AG09309 (cell line): ENCODE data around the gene WBP4.
"Not testable (repeated sequence)": the region's sequence is repeated elsewhere in the genome, so short reads cannot be mapped to it uniquely, and the experiment has no call there.

Source experiments
- DNase-seq: peaks from one replicate; pipeline ENCODE4 v3.0.0-alpha.2; 2010; ENCODE audit warnings: low read depth
- H3K4me3 ChIP-seq: 2 replicates; pipeline ENCODE4 v1.5.1; 2011; ENCODE audit warnings: mild to moderate bottlenecking, low read depth, low read length, moderate library complexity; ENCODE audit not compliant: control insufficient read depth
- TF ChIP-seq, protein P1 (sequence below): IDR thresholded peaks from 2 replicates; pipeline ENCODE4 v1.5.1; 2011; ENCODE audit warnings: mild to moderate bottlenecking, low read depth, low read length, inconsistent platforms; ENCODE audit not compliant: insufficient read depth, control insufficient read depth; ENCODE audit errors: missing control alignments

The WBP4 gene

GRCh38 chr13:41107584-41108014, 46.3 kb downstream of the WBP4 start:
- TF ChIP-seq, protein P1, sequence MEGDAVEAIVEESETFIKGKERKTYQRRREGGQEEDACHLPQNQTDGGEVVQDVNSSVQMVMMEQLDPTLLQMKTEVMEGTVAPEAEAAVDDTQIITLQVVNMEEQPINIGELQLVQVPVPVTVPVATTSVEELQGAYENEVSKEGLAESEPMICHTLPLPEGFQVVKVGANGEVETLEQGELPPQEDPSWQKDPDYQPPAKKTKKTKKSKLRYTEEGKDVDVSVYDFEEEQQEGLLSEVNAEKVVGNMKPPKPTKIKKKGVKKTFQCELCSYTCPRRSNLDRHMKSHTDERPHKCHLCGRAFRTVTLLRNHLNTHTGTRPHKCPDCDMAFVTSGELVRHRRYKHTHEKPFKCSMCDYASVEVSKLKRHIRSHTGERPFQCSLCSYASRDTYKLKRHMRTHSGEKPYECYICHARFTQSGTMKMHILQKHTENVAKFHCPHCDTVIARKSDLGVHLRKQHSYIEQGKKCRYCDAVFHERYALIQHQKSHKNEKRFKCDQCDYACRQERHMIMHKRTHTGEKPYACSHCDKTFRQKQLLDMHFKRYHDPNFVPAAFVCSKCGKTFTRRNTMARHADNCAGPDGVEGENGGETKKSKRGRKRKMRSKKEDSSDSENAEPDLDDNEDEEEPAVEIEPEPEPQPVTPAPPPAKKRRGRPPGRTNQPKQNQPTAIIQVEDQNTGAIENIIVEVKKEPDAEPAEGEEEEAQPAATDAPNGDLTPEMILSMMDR, result no peak
- H3K4me3 ChIP-seq, result no peak overlapping the region
- no peak for DNase-seq

GRCh38 chr13:41111454-41111853, 50.1 kb downstream of the WBP4 start:
- TF ChIP-seq, protein P1, result no peak
- peak; percentile 17 for DNase-seq
- no peak overlapping the region for H3K4me3 ChIP-seq

DNA sequence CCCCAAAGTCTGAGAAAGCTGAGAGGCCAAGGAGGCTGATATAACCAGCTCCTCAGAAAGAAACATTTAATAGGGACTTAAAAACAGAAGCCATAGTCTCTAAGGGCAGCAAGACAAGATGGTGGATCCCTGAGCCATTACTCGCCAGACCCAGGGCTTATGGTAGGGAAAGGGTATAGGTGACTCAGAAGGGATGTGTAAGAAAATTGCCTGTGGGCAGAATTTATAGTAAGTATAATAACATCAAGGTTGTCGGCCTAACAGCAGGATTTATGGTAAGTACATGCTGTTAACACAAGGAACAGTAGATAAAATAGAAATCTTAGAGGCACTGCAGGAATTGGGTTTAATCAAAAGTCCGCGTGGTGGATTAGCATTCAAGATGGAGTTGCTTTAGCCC, 56.6 kb downstream of the WBP4 start:
- TF ChIP-seq, protein P1, result no peak
- DNase-seq, result no peak

DNA sequence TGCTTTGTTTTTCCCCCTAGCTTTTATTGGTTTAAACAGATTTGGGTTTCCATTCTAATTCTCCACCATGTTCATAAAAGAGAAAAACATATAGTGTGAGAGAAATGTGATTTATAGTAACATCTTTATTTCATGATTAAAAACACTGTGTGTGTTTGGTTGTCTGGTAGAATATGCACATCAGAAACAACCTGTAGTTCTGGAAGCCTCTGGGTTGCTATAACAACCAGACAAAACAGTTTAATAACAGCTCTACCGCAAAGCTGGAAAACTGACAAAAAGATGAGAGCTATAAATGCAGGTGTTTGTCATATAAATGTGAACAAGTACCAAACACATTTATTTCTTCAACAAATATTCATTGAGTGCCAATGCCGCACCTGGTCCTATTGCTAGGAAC, 61.5 kb downstream of the WBP4 start:
- no peak overlapping the region for H3K4me3 ChIP-seq
- TF ChIP-seq, protein P1, result no peak

More for the DNA sequence above, 56.6 kb downstream of the WBP4 start:
- H3K4me3 ChIP-seq, result no peak overlapping the region

DNA sequence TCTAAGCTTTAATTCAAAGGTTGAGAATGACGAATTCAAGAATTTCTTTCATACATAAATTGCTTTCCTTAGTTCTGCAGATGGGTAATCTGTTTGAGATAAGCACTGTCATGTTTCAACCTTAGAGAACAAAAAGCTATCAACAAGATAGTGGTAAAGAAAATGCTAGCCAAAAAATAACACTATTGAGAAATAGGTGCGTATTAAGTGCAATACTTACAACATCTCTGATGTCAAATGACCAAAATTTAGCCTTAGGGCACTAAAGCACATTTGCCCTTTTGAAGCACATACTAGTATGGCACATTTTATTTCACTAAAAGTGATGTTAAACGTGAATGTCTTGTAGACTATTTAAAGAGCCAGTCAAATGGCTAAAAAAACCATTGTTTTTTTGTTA, 66.4 kb downstream of the WBP4 start:
- H3K4me3 ChIP-seq, result no peak overlapping the region
- no peak for DNase-seq
- TF ChIP-seq, protein P1, result no peak

More for the DNA sequence above, 61.5 kb downstream of the WBP4 start:
- no peak for DNase-seq

GRCh38 chr13:41130356-41130755, 69.0 kb downstream of the WBP4 start:
- TF ChIP-seq, protein P1, result no peak
- no peak for DNase-seq

GRCh38 chr13:41131189-41131588, 69.9 kb downstream of the WBP4 start:
- not testable (repeated sequence) for H3K4me3 ChIP-seq, DNase-seq

More at GRCh38 chr13:41130356-41130755, 69.0 kb downstream of the WBP4 start:
- H3K4me3 ChIP-seq, result no peak overlapping the region

GRCh38 chr13:41131660-41132511, 70.6 kb downstream of the WBP4 start:
- peak overlapping the region; percentile 85 for H3K4me3 ChIP-seq
- DNase-seq, result not testable (repeated sequence)
